HG02973 (cell line): ENCODE measurements around the gene BBOF1.
"Not testable (repeated sequence)": the region's sequence is repeated elsewhere in the genome, so short reads cannot be mapped to it uniquely, and the experiment has no call there.

Source experiments
- ATAC-seq: cut with Tn5 transposase; IDR thresholded peaks from one replicate; pipeline ENCODE4 v1.9.1; 2021; ENCODE audit warnings: moderate library complexity; ENCODE audit not compliant: unreplicated experiment

The BBOF1 gene

GRCh38 chr14:74018586-74019407, at the start of gene BBOF1, which contains the start of gene ENTPD5:
TSS of gene BBOF1 (plus strand) at chr14:74019349. CDS start at chr14:74019479, 130 bp downstream.
TSS of gene ENTPD5 (minus strand) at chr14:74019288. CDS start at chr14:73988102, 31,186 bp downstream.
- ATAC-seq, result peak; percentile 87

- ATAC-seq, result no peak
Measured at GRCh38 chr14:73973497-73973896, 45.7 kb upstream of the BBOF1 start.

- ATAC-seq, result no peak
Measured at GRCh38 chr14:73976125-73976524, 43.0 kb upstream of the BBOF1 start.

- no peak for ATAC-seq
Measured at GRCh38 chr14:73977896-73978295, 41.3 kb upstream of the BBOF1 start.

- ATAC-seq, result no peak
Measured at GRCh38 chr14:73988065-73988464, 31.1 kb upstream of the BBOF1 start.

GRCh38 chr14:73988656-73989055, 30.5 kb upstream of the BBOF1 start:
- ATAC-seq, result not testable (repeated sequence)

- ATAC-seq, result no peak
Measured at GRCh38 chr14:73991092-73991491, 28.1 kb upstream of the BBOF1 start.

GRCh38 chr14:73994926-73995325, 24.2 kb upstream of the BBOF1 start:
- not testable (repeated sequence) for ATAC-seq

GRCh38 chr14:73995977-73996378, 23.2 kb upstream of the BBOF1 start:
- no peak for ATAC-seq

- no peak for ATAC-seq
Measured at GRCh38 chr14:73996731-73997107, 22.4 kb upstream of the BBOF1 start.

- ATAC-seq, result no peak
Measured at GRCh38 chr14:73997108-73997943, 21.8 kb upstream of the BBOF1 start.

- ATAC-seq, result no peak
Measured at GRCh38 chr14:73997944-73998447, 21.2 kb upstream of the BBOF1 start.

- ATAC-seq, result no peak
Measured at GRCh38 chr14:73998726-73999125, 20.4 kb upstream of the BBOF1 start.

- not testable (repeated sequence) for ATAC-seq
Measured at GRCh38 chr14:74005664-74006063, 13.5 kb upstream of the BBOF1 start.

GRCh38 chr14:74008843-74009499, 10.2 kb upstream of the BBOF1 start:
- ATAC-seq, result no peak

- ATAC-seq, result no peak
Measured at GRCh38 chr14:74014299-74014698, 4.8 kb upstream of the BBOF1 start.

- no peak for ATAC-seq
Measured at GRCh38 chr14:74015176-74015575, 4.0 kb upstream of the BBOF1 start.

GRCh38 chr14:74015963-74016362, 3.2 kb upstream of the BBOF1 start:
- no peak for ATAC-seq

GRCh38 chr14:74018174-74018585, 969 bp upstream of the BBOF1 start:
- no peak for ATAC-seq

- ATAC-seq, result no peak
Measured at GRCh38 chr14:74019408-74020137, 424 bp downstream of the BBOF1 start.
